G401.6 (cell line): ENCODE measurements around the gene VRK1.
A peak's percentile ranks its signal among the peaks of the same experiment; 100 is the strongest.
"Not testable (repeated sequence)": the region's sequence is repeated elsewhere in the genome, so short reads cannot be mapped to it uniquely, and the experiment has no call there.

Source experiments
- FAIRE-seq: peaks from 2 replicates; lab custom pipeline; 2012; peaks lifted over from hg19 to GRCh38; lab: Jason Lieb, UNC

Gene VRK1

DNA sequence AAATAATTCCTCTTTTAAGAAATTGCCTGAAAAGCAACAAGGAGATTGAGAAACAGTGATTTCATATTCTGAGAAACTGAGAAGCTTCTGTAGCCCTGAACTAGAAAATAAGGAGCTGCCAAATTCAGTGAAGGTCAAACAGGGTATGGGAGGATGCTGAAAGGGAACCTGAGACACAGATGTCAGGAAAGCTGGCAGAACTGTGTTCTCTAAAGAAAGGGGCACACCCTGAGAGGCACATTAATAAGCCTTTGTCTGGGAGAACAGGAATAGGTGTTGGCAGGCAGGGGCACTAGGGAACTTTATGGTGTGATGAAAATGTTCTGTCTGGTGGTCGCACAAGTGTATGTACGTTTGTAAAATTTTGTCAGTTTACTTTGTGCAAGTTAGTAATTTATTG, 29.6 kb downstream of the VRK1 start:
- FAIRE-seq, result no peak

DNA sequence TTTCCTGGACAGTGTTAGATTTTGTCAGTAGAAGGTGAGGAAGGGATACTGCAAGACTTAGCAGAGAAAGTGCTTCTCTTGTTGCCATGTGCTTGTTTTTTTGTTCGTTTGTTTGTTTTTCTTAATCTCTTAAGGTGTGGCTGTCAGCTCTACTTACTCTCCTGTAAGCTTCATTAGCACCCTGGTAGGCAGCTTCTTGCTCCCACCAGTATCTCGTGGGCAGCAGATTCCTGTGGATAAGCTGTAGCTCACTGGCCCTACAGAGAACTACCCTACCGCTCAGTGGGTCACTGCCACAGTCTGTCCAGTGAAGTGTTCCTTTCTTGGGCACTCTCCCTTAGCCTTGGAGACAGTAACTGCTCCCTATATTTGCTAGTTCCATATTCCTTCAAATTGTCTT, 30.1 kb downstream of the VRK1 start:
- FAIRE-seq, result no peak

DNA sequence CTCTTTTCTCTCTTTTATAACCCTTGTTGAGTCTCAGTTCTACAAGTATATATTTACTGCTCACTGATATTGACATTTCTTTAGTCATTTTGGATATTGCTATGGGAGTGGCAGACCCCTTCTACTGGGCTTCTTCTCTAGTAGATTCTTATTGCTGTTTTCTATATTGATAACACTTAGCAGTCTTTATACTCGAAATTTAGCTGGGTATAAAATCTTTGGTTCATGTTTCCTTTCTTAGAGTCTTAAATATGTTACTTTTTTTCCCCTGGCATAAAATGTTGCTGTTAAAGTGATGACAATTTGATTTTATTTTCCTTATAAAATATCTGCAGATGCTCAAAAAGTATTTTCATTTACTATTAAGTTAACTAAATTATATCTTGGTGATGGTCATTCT, 32.6 kb downstream of the VRK1 start:
- no peak for FAIRE-seq

DNA sequence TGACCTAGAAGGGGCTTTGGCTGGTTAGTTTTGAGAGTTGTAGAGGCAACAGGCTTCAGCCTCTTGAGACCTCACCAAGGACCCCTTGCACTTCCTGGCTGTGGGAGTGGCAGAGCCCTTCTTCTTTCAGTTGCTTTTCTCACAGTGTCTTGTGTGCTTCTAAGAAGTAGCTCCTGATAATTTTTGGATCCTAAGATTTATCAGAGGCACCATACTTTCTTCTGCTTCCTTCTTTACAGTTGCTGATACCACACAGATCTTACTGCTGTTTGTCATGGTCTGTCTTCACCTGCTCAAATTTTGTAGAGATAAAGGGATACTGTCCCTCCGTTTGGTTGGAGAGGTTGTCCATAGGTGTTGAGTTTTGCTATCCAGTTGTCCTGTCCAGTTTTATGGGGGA, 33.8 kb downstream of the VRK1 start:
- FAIRE-seq, result no peak

DNA sequence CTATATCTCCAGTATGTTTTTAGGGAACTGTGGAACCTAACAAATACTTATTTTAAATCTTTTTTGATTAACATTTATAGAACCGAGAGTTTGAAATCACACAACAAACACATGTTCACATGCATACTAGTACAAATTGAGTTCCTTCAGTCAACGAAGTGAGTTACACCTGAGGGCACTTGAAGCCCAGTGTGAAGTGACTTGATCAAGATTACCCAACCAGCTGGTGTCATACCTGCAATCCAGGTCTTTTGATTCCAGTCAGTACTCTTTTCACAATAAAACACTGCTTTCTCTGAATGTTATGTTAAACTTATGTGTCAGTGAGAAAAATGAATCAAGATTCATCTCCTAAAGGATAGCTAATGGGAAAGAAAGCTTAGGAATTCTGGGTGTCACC, 35.2 kb downstream of the VRK1 start:
- FAIRE-seq, result no peak

DNA sequence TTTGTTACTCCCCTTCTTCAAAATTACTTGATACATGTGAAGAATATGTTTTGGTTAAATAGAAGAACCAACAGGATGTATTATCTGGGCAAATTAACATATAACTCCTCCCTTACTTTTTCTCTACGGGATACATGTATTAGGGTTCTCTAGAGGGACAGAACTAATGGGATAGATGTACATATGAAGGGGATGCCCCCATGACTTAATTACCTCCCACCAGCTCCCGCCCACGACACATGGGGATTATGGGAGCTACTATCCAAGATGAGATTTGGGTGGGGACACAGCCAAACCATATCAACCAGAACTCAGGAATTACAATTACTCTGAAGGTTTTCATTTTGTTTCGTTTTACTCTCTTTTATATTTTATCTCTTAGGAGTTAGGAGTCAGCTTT, 41.3 kb downstream of the VRK1 start:
- no peak for FAIRE-seq

DNA sequence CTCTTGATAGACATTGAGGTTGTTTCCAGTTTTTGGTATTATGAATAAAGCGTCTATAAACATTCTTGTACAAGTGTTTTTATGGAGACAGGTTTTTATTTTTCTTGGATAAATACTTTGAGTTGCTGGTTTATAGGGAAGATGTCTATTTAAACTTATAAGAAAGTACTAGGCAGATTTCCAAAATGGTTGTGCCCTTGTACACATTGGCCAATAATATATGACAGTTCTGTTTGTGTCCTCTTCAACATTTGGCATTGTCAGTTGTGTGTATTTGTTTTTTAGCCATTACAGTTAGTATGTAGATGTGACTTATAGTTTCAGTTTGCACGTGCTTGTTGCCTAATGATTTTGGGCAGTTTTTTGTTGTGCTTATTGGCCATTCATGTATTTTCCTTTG, 42.1 kb downstream of the VRK1 start:
- FAIRE-seq, result no peak

DNA sequence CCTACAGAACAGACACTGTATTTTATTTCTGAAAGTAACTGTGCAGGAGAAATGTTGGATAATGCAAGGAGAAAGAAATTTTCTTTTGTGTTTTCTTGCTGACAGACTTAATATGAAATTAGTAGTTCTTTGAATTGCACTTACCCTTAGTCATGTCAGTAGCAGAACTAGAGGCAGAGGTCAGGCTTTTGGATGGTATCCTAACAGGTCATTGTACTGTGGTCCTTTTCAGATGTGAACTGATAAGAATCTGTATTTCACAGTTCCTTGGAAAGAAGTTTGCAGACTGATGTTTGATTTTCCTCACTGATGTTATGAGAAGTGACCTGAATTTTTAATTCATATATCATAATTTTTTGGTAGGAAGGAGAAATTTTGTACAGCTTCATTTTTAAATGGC, 46.0 kb downstream of the VRK1 start:
- FAIRE-seq, result no peak

DNA sequence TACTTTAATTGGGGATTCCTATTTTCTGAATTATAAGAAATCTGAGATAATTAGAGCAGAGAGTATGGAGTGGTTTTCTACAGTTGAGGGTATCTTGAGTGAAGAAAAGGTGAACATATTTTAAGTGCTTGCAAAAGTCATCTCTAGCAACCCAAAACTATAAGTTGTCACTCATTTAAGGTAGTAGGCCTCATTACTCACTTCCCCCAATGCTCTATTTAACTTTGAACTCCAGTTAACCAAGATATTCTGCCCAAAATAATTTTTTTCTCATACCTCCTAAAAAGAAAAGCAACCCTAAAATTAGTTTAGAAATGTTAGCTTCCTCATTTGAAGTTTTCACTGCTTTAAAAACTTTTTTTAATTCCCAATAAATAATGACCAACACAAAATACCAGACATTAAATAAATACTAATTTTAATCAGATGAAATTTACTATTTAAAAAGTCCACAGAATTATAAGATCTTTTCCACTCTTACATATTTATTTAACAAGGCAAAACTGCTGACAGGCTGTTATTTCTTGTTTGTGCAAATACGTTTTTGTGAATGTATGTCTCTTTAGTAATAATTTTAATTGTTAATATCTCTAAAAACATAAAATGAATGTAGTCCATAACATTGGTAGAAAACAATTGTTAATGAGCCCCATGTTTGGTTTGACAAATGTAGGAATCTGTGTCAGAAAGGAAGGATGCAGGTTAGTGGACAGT, 47.8 kb downstream of the VRK1 start:
- no peak for FAIRE-seq

DNA sequence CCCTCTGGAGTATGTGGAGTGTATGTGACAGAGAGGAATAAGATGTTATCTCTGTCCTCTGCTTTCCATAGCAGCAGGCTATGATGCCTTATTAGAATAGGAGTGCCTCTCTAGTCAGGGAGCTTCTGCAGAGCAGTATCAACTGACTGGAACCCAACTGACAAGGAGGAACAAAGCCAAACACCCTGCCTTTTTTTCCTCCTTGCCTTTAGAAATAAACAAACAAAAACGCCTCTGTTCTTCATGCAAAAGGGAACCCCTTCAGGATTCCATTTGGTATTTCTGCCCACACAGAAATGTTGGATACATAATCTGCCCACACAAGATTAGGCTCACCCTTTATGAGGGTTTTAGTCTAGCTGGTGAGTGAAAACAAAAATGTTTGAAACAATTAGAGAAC, 50.3 kb downstream of the VRK1 start:
- FAIRE-seq, result no peak

DNA sequence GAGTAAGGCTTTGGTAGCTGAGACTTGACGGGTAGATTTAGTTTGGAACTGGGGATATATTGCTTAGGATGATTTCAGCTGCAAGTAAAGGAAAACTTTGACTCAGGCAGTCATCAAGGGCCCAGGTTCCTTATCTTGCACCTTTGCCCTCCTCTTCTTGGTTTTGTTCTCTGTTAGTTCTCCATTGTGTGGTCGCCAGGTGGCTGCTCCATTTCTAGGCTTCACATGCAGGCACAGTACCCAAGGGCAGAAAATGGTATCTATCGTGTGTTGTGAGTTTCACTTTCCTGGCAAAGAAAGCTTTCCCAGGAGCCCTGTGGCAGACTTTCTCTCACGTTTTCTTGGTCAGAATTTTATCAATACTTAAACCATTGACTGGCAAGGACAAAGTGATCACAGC, 50.8 kb downstream of the VRK1 start:
- no peak for FAIRE-seq

DNA sequence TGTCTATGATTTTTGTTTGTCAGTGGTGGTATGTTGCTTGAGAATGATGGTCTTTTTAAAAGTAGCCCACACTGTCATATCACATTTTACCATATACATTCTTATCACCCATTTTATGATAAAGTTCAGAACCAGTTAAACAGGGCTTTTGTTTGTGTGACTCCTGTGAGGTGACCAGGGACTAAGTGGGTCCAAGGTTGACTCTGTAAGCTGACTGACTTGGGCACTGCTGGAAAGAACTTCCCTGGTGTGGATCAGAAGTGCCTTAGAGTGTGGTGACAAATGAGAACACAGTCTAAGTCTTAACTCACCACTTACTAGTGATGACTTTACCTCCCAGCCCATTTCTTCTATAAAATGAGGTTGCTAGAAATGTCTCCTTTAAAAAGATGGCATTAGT, 52.6 kb downstream of the VRK1 start:
- no peak for FAIRE-seq

DNA sequence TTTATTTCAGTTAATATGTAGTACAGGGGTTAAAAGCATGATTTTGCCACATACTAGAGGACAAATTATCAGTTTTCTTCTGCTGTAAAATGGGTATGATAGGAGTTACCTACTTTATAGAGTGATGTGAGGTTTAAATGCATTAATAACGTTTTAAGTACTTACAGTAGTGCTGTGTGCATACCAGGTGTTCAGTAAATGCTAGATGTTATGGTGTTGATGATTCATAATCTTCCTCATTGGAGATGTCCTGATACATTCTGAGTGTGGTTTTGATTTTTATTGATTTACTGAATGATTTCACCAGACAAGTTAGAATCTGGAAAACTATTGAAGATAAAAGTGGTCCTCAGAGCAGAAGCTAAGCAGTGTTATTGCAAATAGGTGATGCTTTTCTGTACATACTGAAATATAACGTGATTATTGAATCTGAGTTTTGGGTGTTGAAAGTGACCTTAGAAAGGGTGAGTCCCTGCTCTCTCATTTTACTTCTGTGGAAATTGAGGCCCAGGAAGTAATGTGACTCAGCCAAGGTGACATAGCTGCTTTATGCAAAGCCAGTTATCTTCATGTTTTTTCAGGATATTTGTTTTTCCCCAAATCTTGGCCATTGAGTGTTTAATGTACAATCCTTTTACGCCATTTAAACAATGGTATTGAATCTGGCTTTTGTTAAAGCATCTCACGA, 54.7 kb downstream of the VRK1 start:
- no peak for FAIRE-seq

DNA sequence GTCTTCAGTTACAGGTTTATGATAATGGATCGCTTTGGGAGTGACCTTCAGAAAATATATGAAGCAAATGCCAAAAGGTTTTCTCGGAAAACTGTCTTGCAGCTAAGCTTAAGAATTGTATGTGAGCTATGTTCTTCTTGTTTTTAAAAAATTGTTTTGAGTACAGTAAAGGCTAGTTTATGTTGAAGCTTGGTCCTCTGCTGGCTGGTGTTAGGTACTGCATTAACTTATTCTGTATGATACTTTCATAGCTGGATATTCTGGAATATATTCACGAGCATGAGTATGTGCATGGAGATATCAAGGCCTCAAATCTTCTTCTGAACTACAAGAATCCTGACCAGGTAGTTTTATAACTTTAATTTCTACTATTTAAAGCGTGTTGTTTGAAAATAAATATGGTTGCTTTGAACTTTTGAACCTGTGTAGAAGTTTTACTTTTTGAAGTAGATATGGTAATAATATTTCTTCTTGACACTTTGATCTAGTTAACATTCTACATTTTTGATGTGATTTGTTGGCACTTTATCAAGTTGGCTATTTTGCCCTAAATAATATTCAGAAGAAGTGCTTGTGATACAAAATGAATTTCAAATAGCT, 55.7 kb downstream of the VRK1 start:
- FAIRE-seq, result peak; percentile 88

DNA sequence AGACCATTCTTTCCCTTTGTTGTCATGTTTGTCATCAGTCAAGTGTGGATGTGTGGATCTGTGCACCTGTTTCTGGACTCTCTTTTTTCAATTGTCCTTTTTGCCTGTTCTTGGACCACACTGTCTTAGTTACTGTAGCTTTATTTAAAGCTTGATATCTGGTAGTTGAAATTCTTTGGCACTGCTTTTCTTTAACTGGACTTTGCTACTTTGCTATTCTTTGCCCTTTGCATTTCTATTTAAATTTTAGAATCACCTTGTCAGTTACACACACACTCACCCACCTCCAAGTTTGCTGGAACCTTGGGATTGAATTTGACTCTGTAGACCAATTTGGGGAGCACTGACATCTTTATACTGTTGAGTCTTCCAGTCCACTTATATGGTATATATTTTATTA, 61.5 kb downstream of the VRK1 start:
- FAIRE-seq, result no peak

DNA sequence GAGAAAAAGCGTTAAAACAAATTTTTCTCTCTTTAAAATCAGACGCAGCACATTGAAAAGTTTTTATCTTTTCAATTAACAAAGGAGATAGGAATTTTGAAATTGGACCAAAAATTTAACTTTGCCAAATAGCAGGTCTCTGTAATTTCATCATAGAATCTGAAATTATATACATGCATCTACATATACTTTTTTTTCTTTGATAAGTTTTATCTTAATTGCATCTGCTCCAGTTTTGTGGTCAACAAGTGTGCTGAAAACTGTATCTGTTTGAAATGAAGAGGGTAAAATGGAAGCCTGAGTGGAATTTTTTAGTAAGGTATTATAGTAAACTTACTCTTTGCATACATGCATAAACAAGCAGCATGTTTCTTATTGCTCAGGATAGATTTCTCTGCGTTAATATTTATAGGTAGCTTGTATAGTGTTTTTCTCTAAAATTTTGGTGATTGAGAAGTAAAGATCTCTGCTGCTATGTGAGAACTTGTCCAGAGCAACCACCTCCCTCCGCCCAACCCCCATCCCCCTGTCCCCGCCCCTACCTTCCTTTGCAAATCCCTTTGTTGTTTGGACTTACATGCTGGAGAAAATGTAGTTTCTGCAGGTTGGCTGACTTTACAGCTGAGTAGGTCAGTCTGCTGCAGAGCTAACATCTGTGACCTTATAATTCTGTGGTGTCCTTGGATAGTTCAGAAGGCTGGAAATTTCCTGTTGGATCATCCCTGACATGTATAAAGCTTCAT, 64.6 kb downstream of the VRK1 start:
- FAIRE-seq, result no peak

DNA sequence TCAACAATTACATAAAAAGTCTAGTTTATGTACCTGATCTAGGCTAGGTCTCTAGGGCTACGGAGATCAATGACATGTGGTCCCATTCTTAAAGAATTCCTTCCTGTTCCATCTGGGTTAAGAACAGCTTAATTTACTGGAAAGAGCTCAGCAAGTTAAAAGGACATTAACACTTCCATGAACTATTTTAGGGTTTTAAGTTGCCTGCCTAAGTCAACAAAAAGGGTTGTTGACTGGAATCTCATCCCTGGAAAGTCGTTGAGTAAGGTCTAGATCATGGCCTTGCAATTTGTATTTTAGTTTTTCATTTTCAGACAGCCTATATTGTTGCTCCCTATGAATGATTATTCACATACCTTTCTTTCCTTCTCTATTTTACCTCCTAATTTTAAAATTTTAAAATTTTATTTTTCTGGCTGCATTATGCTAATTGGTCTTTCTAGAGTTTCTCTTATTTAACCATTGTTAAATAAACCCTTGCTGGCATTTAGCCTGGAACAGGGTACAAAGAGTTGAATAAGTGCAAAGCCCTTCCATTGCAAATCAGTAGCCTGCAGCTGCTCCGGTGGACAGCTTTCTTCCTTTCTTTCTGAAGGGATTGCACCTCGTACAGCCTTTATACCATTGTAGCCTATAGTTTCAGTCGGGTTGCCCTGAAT, 66.3 kb downstream of the VRK1 start:
- no peak for FAIRE-seq

DNA sequence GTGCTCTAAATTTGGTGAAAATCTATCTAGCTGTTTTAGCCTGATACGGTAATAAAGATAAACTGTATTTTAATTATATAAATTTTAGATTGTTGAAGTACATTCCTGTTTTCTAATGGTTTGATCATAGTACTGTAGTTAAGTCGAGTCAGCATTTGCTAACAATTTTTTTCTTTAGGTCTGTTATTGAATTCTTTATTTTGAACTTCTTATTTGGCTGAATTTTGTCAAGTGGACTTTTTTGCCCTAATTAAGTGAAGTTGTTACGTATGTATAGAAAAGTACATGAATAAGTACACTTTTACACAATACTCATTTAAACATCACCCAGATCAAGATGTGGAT, 66.8 kb downstream of the VRK1 start:
- FAIRE-seq, result no peak

DNA sequence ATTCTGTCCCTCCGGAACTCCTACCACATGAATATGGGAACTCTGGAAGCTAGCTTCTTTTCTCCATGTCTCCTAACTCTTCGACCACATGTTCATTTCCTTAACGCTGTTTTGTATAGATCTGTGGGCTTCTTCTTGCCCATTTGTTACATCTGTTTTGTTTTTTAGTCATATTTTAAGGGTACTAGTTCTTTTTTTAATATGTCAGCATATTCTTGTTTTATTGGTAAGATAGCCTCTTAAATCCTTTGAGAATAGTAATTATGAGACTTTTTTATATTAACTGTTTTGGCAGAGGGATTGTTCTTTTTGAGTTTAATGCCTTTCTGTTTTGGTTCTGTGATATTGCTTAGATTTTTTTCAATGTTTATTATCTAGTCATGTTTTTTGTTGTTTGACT, 70.5 kb downstream of the VRK1 start:
- FAIRE-seq, result no peak

DNA sequence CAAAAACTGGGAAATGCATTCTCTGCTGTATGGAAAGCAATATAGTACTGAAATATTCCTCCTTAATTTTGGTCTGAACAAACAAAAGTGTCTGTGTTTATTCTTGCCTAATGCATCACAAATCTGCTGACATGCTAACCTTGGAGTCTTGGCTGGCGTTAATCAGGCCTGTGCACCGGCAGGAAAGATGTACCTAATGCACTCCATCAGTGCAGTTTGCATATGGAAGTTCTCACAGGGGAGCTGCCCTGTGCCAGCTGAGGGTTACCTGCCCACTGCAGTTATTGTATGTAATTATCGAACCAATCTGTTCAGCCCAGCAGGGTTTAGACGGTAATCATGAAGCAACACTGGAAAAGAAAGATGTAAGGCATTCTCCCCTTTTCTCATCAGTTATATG, 76.9 kb downstream of the VRK1 start:
- FAIRE-seq, result no peak

DNA sequence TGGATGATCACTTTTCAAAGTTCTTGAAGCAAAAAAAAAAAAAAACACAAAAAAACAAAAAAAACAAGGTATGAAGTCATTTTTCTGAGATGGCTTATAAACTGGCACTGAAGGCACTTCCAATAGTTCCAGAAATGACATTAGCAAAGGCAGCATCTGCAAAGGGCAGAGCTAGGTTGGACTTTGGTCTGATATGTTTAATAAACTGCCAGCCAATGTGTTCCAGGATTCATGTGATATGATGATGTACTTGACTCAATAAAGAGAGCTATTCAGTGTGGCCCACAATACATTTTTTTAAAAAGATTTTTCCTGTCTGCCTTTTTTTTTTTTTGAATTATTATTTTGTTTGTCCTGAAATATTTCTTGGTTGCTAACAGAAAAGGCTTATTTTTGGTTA, 79.6 kb downstream of the VRK1 start:
- FAIRE-seq, result no peak

DNA sequence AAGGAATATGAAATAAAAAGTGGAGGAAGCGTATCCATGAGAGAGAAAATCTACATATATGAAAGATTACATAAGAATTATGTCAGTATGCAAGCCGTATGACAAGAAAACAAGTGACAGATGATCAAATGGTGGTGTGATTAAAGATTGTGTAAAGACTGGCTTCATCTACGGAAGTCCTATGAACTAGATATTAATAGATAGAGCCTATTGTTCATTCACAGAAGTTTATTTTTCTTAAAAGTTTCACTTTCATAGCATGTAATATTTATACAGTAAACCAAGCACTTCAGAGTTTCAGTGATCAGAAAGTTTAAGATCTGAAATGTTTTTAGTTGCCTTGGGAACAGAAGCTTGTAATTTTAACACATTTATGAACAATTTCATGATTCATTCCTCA, 84.5 kb downstream of the VRK1 start:
- FAIRE-seq, result no peak

DNA sequence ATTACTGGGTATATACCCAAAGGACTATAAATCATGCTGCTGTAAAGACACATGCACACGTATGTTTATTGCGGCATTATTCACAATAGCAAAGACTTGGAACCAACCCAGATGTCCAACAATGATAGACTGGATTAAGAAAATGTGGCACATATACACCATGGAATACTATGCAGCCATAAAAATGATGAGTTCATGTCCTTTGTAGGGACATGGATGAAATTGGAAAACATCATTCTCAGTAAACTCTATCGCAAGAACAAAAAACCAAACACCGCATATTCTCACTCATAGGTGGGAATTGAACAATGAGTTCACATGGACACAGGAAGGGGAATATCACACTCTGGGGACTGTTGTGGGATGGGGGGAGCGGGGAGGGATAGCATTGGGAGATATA, 86.8 kb downstream of the VRK1 start:
- FAIRE-seq, result not testable (repeated sequence)
